K562 (cell line): ENCODE data around the gene CERCAM. TPM values are rescaled to one million over a fixed set of nuclear protein-coding genes. Genes with fewer than 3 reads are reported as not detected.

Experiments used
- ATF7 ChIP-seq: fragments of 450-650 bp; IDR thresholded peaks from 2 replicates; pipeline ENCODE4 v1.7.1; 2014; ENCODE audit warnings: mild to moderate bottlenecking, moderate library complexity
- BCOR ChIP-seq: fragments of 450-650 bp; IDR thresholded peaks from 2 replicates; pipeline ENCODE4 v1.6.1; 2016
- CBFA2T3 ChIP-seq: fragments of 450-650 bp; IDR thresholded peaks from 2 replicates; pipeline ENCODE4 v1.6.1; 2017
- DMBX1 ChIP-seq: fragments of 250-450 bp; sonication (Bioruptor Pico); IDR thresholded peaks from 2 replicates; pipeline ENCODE4 v1.8.0; 2022; ENCODE audit warnings: inconsistent platforms, mild to moderate bottlenecking, moderate library complexity, borderline replicate concordance
- ETS2 ChIP-seq: IDR thresholded peaks from 2 replicates; pipeline ENCODE4 v1.6.1; 2016; ENCODE audit warnings: borderline replicate concordance, missing genetic modification characterization, mild to moderate bottlenecking, moderate library complexity, missing compliant biosample characterization; ENCODE audit not compliant: poor library complexity, severe bottlenecking
- FOXA1 ChIP-seq: fragments of 450-650 bp; IDR thresholded peaks from 2 replicates; pipeline ENCODE4 v1.6.1; 2016; ENCODE audit warnings: mild to moderate bottlenecking, borderline replicate concordance
- FOXJ3 ChIP-seq: sonication (generic); formaldehyde crosslinking; IDR thresholded peaks from 2 replicates; pipeline ENCODE4 v1.4.0; 2020; ENCODE audit warnings: mild to moderate bottlenecking, missing genetic modification reagents
- GTF3C2 ChIP-seq: IDR thresholded peaks from 3 replicates; pipeline ENCODE4 v1.6.1; 2011; ENCODE audit warnings: borderline replicate concordance, mild to moderate bottlenecking, moderate library complexity; ENCODE audit not compliant: insufficient read length; ENCODE audit errors: extremely low read depth
- IRF9 ChIP-seq: fragments of 450-650 bp; IDR thresholded peaks from 2 replicates; pipeline ENCODE4 v1.6.1; 2016; ENCODE audit warnings: missing biosample characterization, missing genetic modification characterization
- JUNB ChIP-seq: fragments of 450-650 bp; formaldehyde crosslinking; conservative IDR thresholded peaks from 2 replicates; pipeline ENCODE4 v1.4.0; 2020; ENCODE audit warnings: mild to moderate bottlenecking
- KDM1A ChIP-seq, 2 experiments: fragments of 450-650 bp; IDR thresholded peaks; 2 replicates each; pipeline ENCODE4 v1.6.1; 2016; ENCODE audit warnings: mild to moderate bottlenecking in 2 of 2
- POLR3G ChIP-seq: IDR thresholded peaks from 2 replicates; pipeline ENCODE4 v1.6.1; 2011; ENCODE audit not compliant: insufficient read length, insufficient replicate concordance; ENCODE audit errors: extremely low read depth
- RCOR1 ChIP-seq, 2 experiments: IDR thresholded peaks; 2 replicates each; pipeline ENCODE4 v1.6.1; 2012; ENCODE audit warnings: low read depth in 2 of 2, low read length in 2 of 2, borderline replicate concordance in 1 of 2, improper control_type of control experiment in 1 of 2
- RFX5 ChIP-seq: IDR thresholded peaks from 2 replicates; pipeline ENCODE4 v1.6.1; 2011; ENCODE audit warnings: low read depth, mild to moderate bottlenecking, improper control_type of control experiment, low read length
- RUNX1 ChIP-seq: sonication (generic); IDR thresholded peaks from 2 replicates; pipeline ENCODE4 v1.6.1; 2016; ENCODE audit warnings: antibody characterized with exemption, low read depth
- SMARCB1 ChIP-seq: IDR thresholded peaks from 2 replicates; pipeline ENCODE4 v1.6.1; 2011; ENCODE audit warnings: improper control_type of control experiment, low read depth; ENCODE audit not compliant: insufficient read length
- TCFL5 ChIP-seq: fragments of 250-450 bp; sonication (Bioruptor Pico); conservative IDR thresholded peaks from 2 replicates; pipeline ENCODE4 v1.6.1; 2021; ENCODE audit warnings: mild to moderate bottlenecking, moderate library complexity, matching md5 sums
- TRIM24 ChIP-seq, 2 experiments: fragments of 450-650 bp; IDR thresholded peaks; 2 replicates each; pipeline ENCODE4 v1.6.1; 2016
- TSC22D4 ChIP-seq: fragments of 450-650 bp; IDR thresholded peaks from 2 replicates; pipeline ENCODE4 v1.6.1; 2016; ENCODE audit warnings: missing genetic modification characterization, missing biosample characterization, control low read depth
- USF1 ChIP-seq: sonication (generic); formaldehyde crosslinking; IDR thresholded peaks from 2 replicates; pipeline ENCODE4 v1.9.0; 2022; ENCODE audit warnings: mild to moderate bottlenecking, missing genetic modification reagents
- XRCC5 ChIP-seq: fragments of 200-400 bp; formaldehyde crosslinking; IDR thresholded peaks from 2 replicates; pipeline ENCODE4 v1.6.1; 2017; ENCODE audit warnings: low read depth, mild to moderate bottlenecking, low read length
- ZBTB33 ChIP-seq: sonication (generic); formaldehyde crosslinking; IDR thresholded peaks from 2 replicates; pipeline ENCODE4 v1.8.1; 2023; ENCODE audit warnings: mild to moderate bottlenecking, missing genetic modification reagents
- ZNF282 ChIP-seq: sonication (generic); formaldehyde crosslinking; IDR thresholded peaks from 2 replicates; pipeline ENCODE4 v1.8.1; 2023; ENCODE audit warnings: missing genetic modification reagents
- ZNF3 ChIP-seq: fragments of 250-450 bp; sonication (Bioruptor Pico); IDR thresholded peaks from 2 replicates; pipeline ENCODE4 v1.5.0; 2021; ENCODE audit warnings: mild to moderate bottlenecking, moderate library complexity
- ZNF384 ChIP-seq: IDR thresholded peaks from 2 replicates; pipeline ENCODE4 v1.6.1; 2012; ENCODE audit warnings: low read depth, low read length, improper control_type of control experiment
- ZNF644 ChIP-seq: fragments of 200-800 bp; sonication (Bioruptor generic); IDR thresholded peaks from 2 replicates; pipeline ENCODE4 v1.6.1; 2016; ENCODE audit warnings: low read depth, missing genetic modification characterization, missing compliant biosample characterization
- polyA plus RNA-seq, 8 experiments: library from polyadenylated mRNA; depleted of rRNA in 4 of 8; stranded (reverse) in 5 of 8; unstranded in 3 of 8; fragments of >200 nt; fragmentation: Nextera tagmentation in 2 of 8; fragmentation: Illumina TruSeq in 1 of 8; extraction: Ambion mirVana in 2 of 8; extraction: Trizol in 1 of 8; gene quantifications; 2 replicates each; pipeline versions ENCODE4 v1.2.1 to v1.2.3, GENCODE V29; 2011 to 2014; ENCODE audit warnings: inconsistent platforms in 1 of 8, missing spikeins in 1 of 8
- total RNA-seq, 7 experiments: library from RNA; depleted of rRNA in 6 of 7; stranded (reverse); fragments of >200 nt in 6 of 7; fragmentation: Illumina TruSeq in 2 of 7; extraction: Trizol in 2 of 7; gene quantifications; 2 replicates each; pipeline versions ENCODE4 v1.2.1 to v1.2.3, GENCODE V29; 2011 to 2021; ENCODE audit warnings: low replicate concordance in 1 of 7

Gene CERCAM
- total and polyA plus RNA-seq, 9 of the 15 experiments (the other 6 are each of a cell fraction or from before 2014, with no cell fraction given): 0.75 to 24.0 (median 18.0) TPM

GRCh38 chr9:128481561-128481960, 60.9 kb downstream of the CERCAM start (continued):
- TF ChIP-seq DMBX1 (CRISPR knock-in tag) (no peak), ZNF644 (tag) (no peak), GTF3C2 (no peak), ZNF282 (CRISPR knock-in tag) (no peak), FOXJ3 (CRISPR knock-in tag) (no peak), ATF7 (no peak), USF1 (CRISPR knock-in tag) (no peak), ZNF3 (CRISPR knock-in tag) (no peak), TRIM24 (IDR thresholded peaks at IDR 0.05) (no peak), IRF9 (tag) (no peak), RUNX1 (no peak), SMARCB1 (no peak), KDM1A (IDR thresholded peaks at IDR 0.05) (peak; percentile 21 to 50; a peak in 2 of 4 replicates), RCOR1 (IDR thresholded peaks at IDR 0.05; ENCODE audit: borderline replicate concordance in 1 of 2, low read depth in 2 of 2, low read length in 2 of 2) (peak in 1 of 2 experiments; percentile 21; a peak in 2 of 4 replicates), ETS2 (tag) (no peak), FOXA1 (no peak), ZBTB33 (CRISPR knock-in tag) (peak; percentile 42; the same call in 1 of the 2 replicates), POLR3G (no peak), RFX5 (no peak), BCOR (peak; percentile 83; the same call in 1 of the 2 replicates), TCFL5 (CRISPR knock-in tag) (no peak), CBFA2T3 (no peak), TSC22D4 (no peak), XRCC5 (no peak), ZNF384 (no peak), JUNB (CRISPR knock-in tag) (no peak)
